ENCODE results near the gene ZNF225.

- TF ChIP-seq EZH2phosphoT487 (IDR thresholded peaks at IDR 0.05; ENCODE audit: borderline replicate concordance, low read depth, low read length) (no peak), CTCF (conservative IDR thresholded peaks at IDR 0.05; ENCODE audit: low read length) (no peak)
Measured at GRCh38 chr19:44163789-44164188, 50.6 kb downstream of the ZNF225 start.
